IPS DF 4.7 (cell line): Measurements from ENCODE around the gene CECR2.

Experiments used
- DNase-seq: peaks from one replicate; pipeline ENCODE4 v3.0.0-alpha.2; 2013; ENCODE audit warnings: low spot score; ENCODE audit errors: extremely low read depth

Gene CECR2

DNA sequence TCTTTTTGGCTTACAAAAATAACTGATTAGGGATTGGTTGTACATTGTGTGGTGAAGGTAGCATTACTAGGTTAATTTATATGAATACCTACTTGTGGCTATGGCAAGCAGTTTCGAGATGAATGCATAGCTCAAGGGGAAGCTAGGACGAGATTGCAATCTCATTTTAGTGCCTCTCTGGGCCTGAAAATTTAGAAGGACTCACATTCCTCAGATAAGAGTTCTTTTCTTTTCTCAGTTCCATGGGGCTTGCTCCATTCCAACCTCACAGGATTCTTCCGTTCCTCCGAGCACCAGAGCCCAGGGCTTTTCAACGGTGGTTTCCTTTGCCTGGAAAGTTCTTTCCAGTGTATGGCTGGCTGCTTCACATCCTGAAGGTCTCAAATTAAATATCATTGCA is 82.1 kb downstream of the CECR2 start:
- no peak for DNase-seq

DNA sequence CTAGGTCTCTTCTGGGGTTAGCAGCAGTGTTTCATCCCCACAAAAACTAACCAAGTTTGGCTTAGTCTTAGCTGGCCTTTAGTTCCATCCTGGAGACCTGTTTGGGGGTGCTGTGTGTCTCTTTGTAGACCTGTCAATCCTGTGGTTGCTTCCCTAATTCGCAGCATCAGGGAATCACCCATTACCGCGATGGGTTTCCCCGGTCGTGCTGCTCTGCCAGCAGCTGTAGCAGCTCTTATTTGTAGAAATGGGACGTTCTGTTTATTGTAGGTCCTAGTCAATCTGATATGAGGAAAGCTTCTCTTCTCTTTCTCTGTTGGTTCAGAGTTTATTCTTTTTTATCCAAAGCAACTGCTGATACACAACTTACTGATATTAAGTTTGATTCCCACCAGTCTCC is 91.6 kb downstream of the CECR2 start:
- DNase-seq: no peak

DNA sequence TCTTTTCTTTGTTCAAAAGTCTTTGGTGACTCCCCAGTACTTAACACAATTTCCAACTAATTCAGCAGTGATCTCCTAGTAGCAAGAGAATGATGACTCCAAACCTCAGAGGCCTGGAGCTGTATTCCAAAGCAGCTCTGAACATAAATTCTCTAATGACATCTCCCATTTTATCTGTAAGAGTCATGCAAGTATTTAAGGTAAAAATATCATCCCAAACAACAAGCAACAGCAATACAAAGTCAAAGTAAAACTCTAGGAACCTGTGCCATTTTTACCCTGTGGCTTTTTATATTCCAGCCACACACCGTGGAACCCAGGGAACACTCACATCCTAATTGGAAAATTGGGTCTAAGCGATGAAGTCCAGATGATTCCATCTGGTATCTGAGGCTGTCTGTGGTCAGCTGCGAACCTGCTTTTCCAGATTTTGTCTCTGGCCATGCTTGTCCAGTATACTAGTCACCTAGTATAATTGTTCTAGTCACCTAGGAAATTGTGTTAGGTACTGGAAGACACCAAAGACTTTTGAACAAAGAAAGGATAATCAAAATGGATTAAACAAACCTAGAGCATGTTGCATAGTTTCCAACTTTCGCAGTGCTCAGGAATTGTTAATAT is 101.7 kb downstream of the CECR2 start:
- no peak for DNase-seq

DNA sequence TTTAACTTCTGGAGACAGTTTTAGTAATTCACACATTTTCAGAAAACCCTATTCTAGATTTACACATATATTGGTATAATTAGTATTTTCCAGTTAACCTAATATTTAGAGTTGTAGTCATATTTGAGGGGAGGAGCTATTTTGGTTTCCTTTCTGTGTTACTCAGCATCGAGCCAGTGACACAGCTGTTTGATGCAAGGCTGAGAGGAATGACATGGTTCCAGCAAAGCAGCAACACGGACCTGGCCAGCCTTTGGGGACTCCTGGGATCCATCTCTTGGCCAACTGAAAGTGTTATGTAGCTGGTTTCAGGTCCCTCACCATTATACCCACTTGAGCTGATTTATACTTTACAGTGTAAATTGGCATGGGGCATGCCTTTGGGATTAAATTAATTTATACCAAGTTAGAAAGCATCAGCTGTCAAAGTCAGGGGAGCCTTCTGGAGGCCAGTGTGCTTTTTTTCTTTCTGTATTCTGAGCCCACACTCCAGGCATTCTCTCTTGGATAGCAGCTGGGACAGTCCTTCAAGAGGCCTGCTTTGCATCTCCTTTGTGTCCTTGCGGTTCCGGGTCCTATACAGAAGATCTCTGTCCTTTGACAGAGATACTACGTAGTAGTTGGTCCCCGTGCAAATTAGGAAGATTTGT is 102.8 kb downstream of the CECR2 start:
- no peak for DNase-seq

DNA sequence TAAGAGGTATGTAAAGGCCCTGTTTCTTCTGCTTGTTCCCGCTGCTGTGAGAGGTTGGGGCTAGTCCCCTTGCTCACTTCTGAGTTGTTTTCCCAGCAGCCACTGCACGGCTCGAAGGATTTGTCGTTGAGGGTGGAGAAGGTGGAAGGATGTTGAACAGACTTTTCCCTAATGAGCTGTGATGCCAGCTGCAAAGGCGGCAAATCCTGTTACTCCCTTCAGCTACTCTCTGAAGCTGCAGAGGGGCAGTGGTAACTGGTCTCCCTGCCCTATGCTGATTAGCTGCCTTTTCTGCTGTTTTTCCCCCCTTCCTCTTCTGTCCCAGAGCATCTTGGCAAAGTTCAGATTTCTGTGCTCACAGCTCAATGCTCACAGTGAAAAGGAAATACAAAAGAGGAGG is 103.7 kb downstream of the CECR2 start:
- no peak for DNase-seq

DNA sequence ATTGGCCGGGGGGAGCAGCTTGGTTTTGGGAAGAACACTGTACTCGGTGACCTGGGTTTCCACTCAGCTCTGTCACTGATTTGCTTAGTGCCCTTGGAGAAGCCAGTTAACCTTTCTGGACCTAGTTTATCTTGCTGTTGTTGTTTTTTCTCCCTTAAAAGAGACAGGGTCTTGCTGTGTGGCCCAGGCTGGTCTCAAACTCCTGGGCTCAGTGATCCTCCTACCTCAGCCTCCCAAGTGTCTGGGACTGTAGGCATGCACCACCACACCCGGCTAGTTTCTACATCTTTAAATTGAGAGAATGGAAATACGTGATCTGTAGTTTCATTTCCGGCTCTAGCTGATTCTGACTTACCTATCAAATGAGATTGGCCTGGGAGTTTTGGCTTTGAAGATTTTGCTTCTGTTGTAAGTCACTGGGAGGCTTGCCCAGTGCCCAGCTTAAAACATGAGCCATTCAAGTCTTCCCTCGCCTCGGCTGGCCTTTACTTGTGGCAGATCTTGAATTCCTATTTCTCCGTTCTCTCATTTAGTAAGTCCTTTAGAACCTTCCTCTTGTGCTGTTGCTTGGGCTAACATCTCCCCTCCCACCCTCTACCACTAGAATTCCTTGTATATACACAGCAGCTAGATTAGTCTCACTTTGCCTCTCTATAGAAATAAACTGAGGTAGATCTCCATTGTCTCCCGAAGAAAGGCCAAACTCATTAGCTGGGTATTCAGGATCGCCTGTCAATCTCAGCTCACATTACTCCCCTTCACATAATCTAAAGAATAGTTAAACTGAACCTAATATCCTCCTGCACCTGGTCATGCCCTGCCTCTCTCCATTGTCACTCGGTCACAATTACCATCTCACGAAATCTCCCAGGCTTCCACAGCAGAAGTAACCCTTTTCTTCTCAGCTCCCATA is 106.3 kb downstream of the CECR2 start:
- no peak for DNase-seq

DNA sequence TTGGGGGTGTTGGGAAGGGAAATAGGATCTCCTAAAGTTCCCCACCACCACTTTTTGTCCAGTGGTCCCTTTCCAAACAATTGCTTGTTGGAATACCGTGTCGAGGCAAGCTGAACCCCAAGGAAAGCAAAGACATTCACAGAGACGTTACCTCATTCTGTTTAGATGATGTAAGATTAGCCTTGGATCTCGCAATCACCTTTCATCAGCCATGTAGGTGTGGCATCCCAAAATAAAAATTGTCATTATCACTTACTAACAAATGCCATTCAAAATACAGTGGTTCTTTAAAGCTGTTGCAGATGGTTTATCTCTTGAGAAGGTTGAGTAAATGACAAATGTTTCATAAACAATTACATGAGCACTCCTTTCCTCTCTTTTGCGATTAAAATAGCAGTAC is 107.6 kb downstream of the CECR2 start:
- no peak for DNase-seq

DNA sequence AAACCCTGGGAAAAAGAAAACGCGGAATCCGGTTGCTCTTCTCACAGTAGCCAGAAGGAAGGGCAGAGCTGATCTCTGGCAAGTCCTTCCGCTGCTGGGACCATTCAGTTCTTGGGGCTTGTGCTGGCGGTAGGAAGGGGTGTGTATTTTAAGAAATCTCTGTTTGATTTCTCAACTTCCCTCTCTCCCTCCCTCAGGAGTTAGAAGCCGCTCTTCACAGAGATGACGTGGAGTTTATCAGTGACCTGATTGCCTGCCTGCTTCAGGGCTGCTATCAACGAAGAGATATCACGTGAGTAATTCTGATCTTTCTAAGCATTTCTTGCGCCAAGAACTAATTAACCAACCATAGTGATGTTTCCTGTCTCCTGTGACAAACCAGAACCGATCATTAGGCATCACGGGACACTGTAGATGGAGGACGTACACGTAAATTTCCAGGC is 108.2 kb downstream of the CECR2 start:
- DNase-seq: no peak

DNA sequence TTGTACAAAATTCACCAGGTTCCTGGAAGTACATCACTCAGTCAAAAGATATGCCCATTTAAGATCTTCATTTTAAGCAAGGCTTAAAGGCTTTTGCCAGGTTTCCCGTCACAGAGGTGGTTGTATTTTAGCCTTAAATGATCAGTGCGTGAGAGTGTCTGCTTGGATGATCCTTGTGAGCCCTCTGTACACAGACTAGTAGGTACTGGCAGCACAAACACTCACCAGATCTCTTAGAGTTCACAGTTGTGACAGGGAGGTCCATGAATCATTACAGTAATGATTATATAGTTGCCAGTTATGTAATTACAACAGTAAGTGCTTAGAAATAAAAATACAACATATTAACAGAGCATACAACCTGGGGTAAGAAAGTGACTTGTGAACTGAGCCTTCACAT is 109.9 kb downstream of the CECR2 start:
- no peak for DNase-seq

DNA sequence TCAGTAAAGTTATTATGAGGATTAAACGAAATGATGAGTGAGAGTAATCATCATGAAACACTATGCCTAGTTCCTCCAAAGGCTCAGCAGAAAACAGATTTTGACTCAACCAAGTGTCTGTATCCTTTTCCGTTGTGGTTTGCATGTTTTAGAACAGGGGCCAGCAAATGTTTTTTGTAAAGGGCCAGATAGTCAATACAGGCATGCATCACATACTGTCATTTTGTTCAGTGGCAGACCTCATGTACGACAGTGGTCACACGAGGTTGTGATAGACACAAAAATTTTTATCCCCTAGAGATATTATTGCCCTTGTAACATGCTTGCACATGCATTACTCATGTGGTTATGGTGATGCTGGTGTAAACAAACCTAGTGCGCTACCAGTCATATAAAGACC is 112.2 kb downstream of the CECR2 start:
- DNase-seq: no peak

DNA sequence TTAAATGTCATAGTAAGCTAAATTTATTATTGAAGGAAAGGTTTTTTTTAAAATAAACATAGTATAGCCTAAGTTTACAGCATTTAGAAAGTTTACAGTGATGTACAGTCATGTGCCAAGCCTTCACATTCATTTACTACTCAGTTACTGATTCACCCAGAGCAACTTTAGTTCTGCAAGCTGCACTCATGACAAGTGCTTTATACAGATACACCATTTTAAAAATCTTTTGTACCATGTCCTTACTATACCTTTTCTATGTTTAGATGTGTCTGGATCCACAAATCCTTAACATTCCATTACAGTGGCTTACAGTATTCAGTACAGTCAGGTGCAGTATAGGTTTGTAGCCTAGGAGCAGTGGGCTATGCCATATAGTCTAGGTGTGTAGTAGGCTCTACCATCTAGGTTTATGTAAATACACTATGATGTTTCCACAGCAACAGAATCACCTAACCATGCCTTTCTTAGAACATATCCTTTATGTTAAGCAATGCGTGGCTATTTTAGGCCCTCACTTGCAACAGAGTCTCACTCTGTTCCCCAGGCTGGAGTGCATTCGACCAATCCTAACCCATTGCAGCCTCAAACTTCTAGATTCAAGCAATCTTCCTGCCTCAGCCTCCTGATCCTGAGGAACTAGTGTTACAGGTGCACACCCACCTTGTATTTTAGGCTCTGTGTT is 114.6 kb downstream of the CECR2 start:
- DNase-seq: no peak

DNA sequence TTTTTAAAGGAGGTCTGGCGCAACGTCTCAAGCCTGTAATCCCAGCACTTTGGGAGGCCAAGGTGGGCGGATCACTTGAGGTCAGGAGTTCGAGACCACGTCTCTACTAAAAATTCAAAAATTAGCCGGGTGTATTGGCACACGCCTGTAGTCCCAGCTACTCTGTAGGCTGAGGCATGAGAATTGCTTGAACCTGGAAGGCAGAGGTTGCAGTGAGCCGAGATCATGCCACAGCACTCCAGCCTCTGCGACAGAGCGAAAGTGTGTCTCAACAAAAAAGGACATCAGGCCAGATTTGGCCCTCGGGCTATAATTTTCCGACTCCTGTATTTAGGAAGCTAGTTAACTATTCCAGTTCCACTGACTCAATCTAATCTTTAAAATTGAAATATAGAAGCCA is 115.3 kb downstream of the CECR2 start:
- no peak for DNase-seq

DNA sequence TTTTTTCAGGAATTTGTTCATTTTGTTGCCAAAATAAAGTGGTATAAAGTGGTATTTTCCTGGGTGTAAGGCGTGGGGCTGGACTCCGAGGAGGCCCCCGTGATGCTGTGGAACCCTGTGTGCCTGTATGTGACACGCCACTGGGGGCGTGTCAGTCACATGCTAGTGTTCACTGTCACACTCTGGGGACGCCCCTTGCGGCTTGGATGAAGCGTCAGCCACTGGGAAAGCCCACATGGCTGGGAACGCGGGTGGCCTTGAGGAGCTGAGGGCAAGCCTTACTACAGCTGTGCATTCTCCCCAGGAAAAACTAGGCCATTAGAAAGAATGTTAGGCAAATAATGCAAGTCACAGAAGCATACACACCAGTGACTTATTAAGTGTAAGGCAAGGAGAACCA is 117.1 kb downstream of the CECR2 start:
- DNase-seq: no peak

DNA sequence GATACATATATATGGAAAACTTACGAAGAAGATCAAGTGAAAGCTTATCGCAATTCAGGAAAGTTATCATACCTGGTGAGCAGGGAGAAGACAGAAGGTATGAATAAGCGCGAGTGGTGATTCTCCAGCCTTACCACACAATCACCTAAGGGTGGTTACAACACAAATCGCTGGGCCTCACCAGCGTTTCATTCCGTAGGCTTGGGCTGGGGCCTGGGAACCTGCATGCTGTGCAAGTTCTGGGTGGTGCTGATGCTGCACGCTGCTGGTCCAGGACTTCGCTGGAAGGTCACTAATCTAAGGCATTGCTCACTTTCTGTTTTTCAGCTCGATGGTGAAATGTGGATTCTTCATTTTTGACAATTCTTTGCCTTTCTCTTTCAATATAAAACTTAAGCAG is 117.5 kb downstream of the CECR2 start:
- no peak for DNase-seq

DNA sequence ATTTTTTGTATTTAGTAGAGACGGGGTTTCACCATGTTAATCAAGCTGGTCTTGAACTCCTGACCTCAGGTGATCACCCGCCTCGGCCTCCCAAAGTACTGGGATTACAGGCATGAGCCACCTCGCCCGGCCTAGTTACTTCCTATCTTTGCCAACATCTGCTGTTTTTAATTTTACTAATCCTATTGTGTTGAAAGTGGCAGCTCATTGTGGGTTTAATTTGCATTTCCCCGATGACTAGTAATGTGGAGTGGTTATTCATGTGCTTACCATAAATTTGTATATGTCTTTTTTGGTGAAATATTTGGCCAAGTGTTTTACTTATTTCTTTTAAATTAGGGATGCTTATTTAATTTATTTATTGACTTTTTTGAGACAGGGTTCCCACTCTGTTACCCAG is 119.8 kb downstream of the CECR2 start:
- DNase-seq: no peak

DNA sequence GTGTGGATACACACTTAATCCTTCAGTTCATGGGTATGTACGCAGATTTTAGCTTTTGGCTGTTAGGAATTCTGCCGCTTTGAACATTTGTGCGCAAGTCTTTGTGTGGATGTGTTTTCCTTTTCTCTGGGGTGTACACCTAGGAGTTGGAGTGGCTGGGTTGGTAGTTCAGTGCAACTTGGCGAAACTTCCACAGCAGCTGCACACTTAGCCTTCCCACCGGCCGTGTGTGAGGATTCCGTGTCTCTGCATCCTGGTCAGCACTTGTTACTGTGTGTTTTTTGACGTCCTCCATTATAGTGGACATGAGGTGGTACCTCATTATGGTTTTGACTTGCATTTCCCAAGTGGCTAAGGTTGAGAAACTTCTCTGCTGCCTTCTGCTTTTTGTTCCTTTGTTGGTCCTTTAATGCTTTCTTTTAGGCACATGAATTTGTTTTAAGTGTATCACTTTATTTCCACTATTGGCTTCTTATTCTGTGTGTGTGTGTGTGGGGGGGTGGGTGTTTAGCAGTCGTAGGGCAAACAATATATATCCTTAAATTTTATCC is 121.9 kb downstream of the CECR2 start:
- no peak for DNase-seq

DNA sequence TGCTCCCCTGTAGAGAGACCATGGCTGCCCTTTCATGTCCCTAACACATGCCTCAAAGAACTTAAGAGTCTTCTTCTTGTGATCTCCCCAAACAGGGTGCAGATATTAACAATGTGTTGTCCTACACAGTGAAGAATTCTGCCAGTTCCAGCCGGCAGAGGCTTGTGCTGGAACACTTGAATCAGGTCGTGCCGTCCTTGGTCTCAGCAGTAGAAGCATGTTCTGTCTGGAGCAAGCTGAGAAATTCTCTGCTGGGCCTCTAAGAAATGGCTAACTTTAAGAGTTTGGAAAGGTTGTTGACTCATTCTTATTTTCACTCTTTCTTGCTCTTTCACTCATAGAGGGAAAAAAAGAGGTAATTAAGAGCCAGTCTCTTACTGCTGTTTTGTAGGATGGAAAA is 123.0 kb downstream of the CECR2 start:
- DNase-seq: no peak

DNA sequence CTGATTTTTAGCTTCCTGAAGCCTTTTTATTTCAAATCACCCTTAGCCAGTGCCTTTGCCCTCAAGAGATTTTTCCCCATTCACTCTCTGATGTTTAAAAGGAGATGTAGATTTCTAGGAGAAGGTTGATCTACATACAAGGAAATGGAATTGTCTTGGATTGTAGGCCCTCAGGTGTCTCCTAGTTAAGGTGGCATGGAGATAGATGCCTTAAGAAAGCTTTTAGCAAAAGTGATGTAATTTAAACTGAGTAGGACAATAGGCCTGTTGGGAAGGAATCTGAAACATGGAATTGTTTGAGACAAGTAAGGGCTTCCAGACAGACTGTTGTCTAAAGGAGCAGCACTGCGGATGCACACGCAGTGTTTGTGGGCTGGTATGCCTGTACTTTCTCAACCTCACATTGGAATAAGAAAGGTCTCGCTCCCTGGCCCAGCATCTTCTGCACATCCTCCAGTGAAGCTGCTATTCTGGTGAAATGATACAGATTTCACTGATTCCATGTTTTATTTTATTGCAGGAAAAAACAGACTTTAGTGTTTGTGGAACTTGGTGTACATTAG is 124.2 kb downstream of the CECR2 start:
- DNase-seq: no peak

DNA sequence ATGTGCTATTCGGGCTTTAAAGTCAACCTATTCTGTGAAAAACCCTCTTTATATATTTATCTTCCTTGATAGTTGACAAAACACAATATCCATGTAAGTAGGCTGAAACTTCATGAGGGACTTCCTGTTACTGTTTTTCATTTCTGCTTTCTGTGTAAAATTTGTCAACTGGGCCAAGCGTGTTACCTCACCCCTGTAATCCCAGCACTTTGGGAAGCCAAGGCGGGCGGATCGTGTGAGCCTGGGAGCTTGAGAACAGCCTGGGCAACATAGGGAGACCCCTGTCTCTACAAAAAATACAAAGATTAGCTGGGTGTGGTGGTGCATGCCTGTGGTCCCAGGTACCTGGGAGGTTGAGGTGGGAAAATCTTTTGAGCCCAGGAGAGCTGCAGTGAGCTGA is 127.6 kb downstream of the CECR2 start:
- DNase-seq: no peak

DNA sequence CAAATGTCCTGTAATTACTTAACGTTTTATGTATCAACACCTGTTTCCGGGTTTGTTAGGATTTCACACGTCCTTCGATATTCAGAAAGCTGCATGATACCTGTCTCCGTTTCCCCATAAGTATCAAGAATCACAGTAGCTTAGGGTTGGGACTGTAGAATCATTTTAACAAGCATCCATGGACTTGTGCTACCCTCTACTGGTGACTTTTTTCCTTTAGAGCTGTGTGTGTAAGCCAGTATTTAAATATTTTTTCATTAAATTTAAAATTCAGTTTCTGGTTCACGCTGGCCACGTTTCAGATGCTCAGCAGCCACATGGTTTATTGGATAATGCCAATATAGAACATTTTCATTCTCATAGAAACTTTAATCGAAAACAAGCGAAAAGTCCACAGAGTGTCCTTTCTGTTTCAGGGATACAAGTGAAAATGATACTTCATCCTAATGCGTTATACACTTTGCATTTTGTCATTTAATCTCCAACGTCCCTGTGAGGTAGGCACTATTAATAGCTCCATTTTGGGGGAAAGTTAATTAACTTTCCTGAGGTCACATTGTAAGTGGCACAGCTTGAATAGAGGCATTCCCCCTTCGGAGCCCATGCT is 132.5 kb downstream of the CECR2 start:
- peak; percentile 36 for DNase-seq

DNA sequence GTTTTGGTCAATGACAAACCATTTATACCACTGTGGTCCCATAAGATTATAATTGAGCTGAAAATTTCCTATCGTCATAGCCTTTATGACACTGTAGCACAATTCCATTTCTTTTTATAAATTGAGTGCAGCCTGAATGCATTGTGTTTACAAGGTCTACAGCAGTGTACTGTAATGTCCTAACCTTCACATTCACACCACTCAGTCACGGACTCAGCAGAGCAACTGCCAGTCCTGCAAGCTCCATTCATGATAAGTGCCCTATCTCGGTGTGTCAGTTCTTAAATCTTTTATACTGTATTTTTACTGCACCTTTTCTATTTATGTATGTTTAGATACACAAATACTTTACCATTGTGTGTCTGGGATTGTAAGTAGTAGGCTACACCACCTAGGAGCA is 138.8 kb downstream of the CECR2 start:
- no peak for DNase-seq
